ENCODE data around the gene SELENOV.
A peak's percentile ranks its signal among the peaks of the same experiment; 100 is the strongest.
"Not testable (repeated sequence)": the region's sequence is repeated elsewhere in the genome, so short reads cannot be mapped to it uniquely, and the experiment has no call there.

The SELENOV gene

GRCh38 chr19:39514840-39515550 lies at the start of gene SELENOV:
TSS of gene SELENOV (plus strand) at chr19:39515139. CDS start at chr19:39515213, 74 bp downstream.
- no peaks in the 10 kb centered on the region for H3K36me3 ChIP-seq (ENCODE audit: insufficient read depth, low read length)
- H3K4me1 ChIP-seq (ENCODE audit: insufficient read depth, low read length) = 0 out of 2 replicates have a peak, but pooled peaks cover 2% of the 10 kb centered on the region
- H3K9ac ChIP-seq (ENCODE audit: low read depth, low read length) = peak within 1 kb of the TSS; percentile 92
- H3K9me3 ChIP-seq (ENCODE audit: control insufficient read depth, insufficient read depth, low read length) = no peaks in the 10 kb centered on the region; the same call in 1 of the 2 replicates

- H3K4me1 ChIP-seq (ENCODE audit: insufficient read depth, low read length) = no peaks in the 10 kb centered on the region
- H3K36me3 ChIP-seq (ENCODE audit: insufficient read depth, low read length) = peaks cover 10% of the 10 kb centered on the region
- H3K9ac ChIP-seq (ENCODE audit: low read depth, low read length) = no peak overlapping the region
- no peaks in the 10 kb centered on the region for H3K9me3 ChIP-seq (ENCODE audit: control insufficient read depth, insufficient read depth, low read length)
Measured at GRCh38 chr19:39465956-39466747, 48.8 kb upstream of the SELENOV start.

GRCh38 chr19:39467941-39468340 lies 47.0 kb upstream of the SELENOV start:
- Histone ChIP-seq H3K36me3 (ENCODE audit: insufficient read depth, low read length) (peaks cover 12% of the 10 kb centered on the region), H3K9me3 (ENCODE audit: control insufficient read depth, insufficient read depth, low read length) (no peaks in the 10 kb centered on the region)

GRCh38 chr19:39469036-39469435 lies 45.9 kb upstream of the SELENOV start:
- H3K4me1 ChIP-seq (ENCODE audit: insufficient read depth, low read length) = no peaks in the 10 kb centered on the region
- peaks cover 12% of the 10 kb centered on the region for H3K36me3 ChIP-seq (ENCODE audit: insufficient read depth, low read length)
- H3K9ac ChIP-seq (ENCODE audit: low read depth, low read length) = no peak overlapping the region
- H3K9me3 ChIP-seq (ENCODE audit: control insufficient read depth, insufficient read depth, low read length) = no peaks in the 10 kb centered on the region

More at GRCh38 chr19:39467941-39468340, 47.0 kb upstream of the SELENOV start:
- H3K9ac ChIP-seq (ENCODE audit: low read depth, low read length) = no peak overlapping the region
- no peaks in the 10 kb centered on the region for H3K4me1 ChIP-seq (ENCODE audit: insufficient read depth, low read length)

GRCh38 chr19:39469567-39469966 lies 45.4 kb upstream of the SELENOV start:
- no peaks in the 10 kb centered on the region for H3K4me1 ChIP-seq (ENCODE audit: insufficient read depth, low read length)
- peaks cover 16% of the 10 kb centered on the region for H3K36me3 ChIP-seq (ENCODE audit: insufficient read depth, low read length)
- H3K9me3 ChIP-seq (ENCODE audit: control insufficient read depth, insufficient read depth, low read length) = no peaks in the 10 kb centered on the region
- H3K9ac ChIP-seq (ENCODE audit: low read depth, low read length) = no peak overlapping the region

- peaks cover 16% of the 10 kb centered on the region for H3K36me3 ChIP-seq (ENCODE audit: insufficient read depth, low read length)
- H3K4me1 ChIP-seq (ENCODE audit: insufficient read depth, low read length) = no peaks in the 10 kb centered on the region
- no peaks in the 10 kb centered on the region for H3K9me3 ChIP-seq (ENCODE audit: control insufficient read depth, insufficient read depth, low read length)
- no peak overlapping the region for H3K9ac ChIP-seq (ENCODE audit: low read depth, low read length)
Measured at GRCh38 chr19:39470724-39471339, 44.1 kb upstream of the SELENOV start.

- no peaks in the 10 kb centered on the region for H3K4me1 ChIP-seq (ENCODE audit: insufficient read depth, low read length)
- peaks cover 21% of the 10 kb centered on the region for H3K36me3 ChIP-seq (ENCODE audit: insufficient read depth, low read length)
- H3K9me3 ChIP-seq (ENCODE audit: control insufficient read depth, insufficient read depth, low read length) = no peaks in the 10 kb centered on the region
- H3K9ac ChIP-seq (ENCODE audit: low read depth, low read length) = no peak overlapping the region
Measured at GRCh38 chr19:39471756-39472536, 43.0 kb upstream of the SELENOV start.

- Histone ChIP-seq H3K9me3 (ENCODE audit: control insufficient read depth, insufficient read depth, low read length) (no peaks in the 10 kb centered on the region), H3K36me3 (ENCODE audit: insufficient read depth, low read length) (peaks cover 21% of the 10 kb centered on the region), H3K9ac (ENCODE audit: low read depth, low read length) (no peak overlapping the region), H3K4me1 (ENCODE audit: insufficient read depth, low read length) (no peaks in the 10 kb centered on the region)
Measured at GRCh38 chr19:39472746-39473442, 42.0 kb upstream of the SELENOV start.

GRCh38 chr19:39473443-39473960 lies 41.4 kb upstream of the SELENOV start:
- H3K36me3 ChIP-seq (ENCODE audit: insufficient read depth, low read length) = peaks cover 21% of the 10 kb centered on the region

GRCh38 chr19:39474139-39474620 lies 40.8 kb upstream of the SELENOV start:
- Histone ChIP-seq H3K4me1 (ENCODE audit: insufficient read depth, low read length) (no peaks in the 10 kb centered on the region), H3K36me3 (ENCODE audit: insufficient read depth, low read length) (peaks cover 21% of the 10 kb centered on the region), H3K9me3 (ENCODE audit: control insufficient read depth, insufficient read depth, low read length) (no peaks in the 10 kb centered on the region), H3K9ac (ENCODE audit: low read depth, low read length) (no peak overlapping the region)

More at GRCh38 chr19:39473443-39473960, 41.4 kb upstream of the SELENOV start:
- Histone ChIP-seq H3K4me1 (ENCODE audit: insufficient read depth, low read length) (no peaks in the 10 kb centered on the region), H3K9me3 (ENCODE audit: control insufficient read depth, insufficient read depth, low read length) (no peaks in the 10 kb centered on the region), H3K9ac (ENCODE audit: low read depth, low read length) (no peak overlapping the region)

- Histone ChIP-seq H3K9me3 (ENCODE audit: control insufficient read depth, insufficient read depth, low read length) (no peaks in the 10 kb centered on the region), H3K4me1 (ENCODE audit: insufficient read depth, low read length) (0 out of 2 replicates have a peak, but pooled peaks cover 5% of the 10 kb centered on the region), H3K36me3 (ENCODE audit: insufficient read depth, low read length) (peaks cover 18% of the 10 kb centered on the region), H3K9ac (ENCODE audit: low read depth, low read length) (no peak overlapping the region)
Measured at GRCh38 chr19:39475748-39476147, 39.2 kb upstream of the SELENOV start.

GRCh38 chr19:39479319-39479801 lies 35.6 kb upstream of the SELENOV start:
- H3K36me3 ChIP-seq (ENCODE audit: insufficient read depth, low read length) = peaks cover 11% of the 10 kb centered on the region
- H3K4me1 ChIP-seq (ENCODE audit: insufficient read depth, low read length); H3K9ac ChIP-seq (ENCODE audit: low read depth, low read length); H3K9me3 ChIP-seq (ENCODE audit: control insufficient read depth, insufficient read depth, low read length): not testable (repeated sequence)

- Histone ChIP-seq H3K4me1 (ENCODE audit: insufficient read depth, low read length) (0 out of 2 replicates have a peak, but pooled peaks cover 5% of the 10 kb centered on the region), H3K9ac (ENCODE audit: low read depth, low read length) (peak overlapping the region; percentile 96; the same call in 1 of the 2 replicates), H3K36me3 (ENCODE audit: insufficient read depth, low read length) (peaks cover 5% of the 10 kb centered on the region; the same call in 1 of the 2 replicates), H3K9me3 (ENCODE audit: control insufficient read depth, insufficient read depth, low read length) (no peaks in the 10 kb centered on the region)
Measured at GRCh38 chr19:39479916-39480315, 35.0 kb upstream of the SELENOV start.
